H9 (cell line): ENCODE results near the gene XPNPEP3. TPM values are rescaled to one million over a fixed set of nuclear protein-coding genes. Genes with fewer than 3 reads are reported as not detected.

ENCODE experiments used
- DNase-seq: peaks from one replicate; pipeline ENCODE4 v3.0.0-alpha.2; 2017
- H2AFZ ChIP-seq: one replicate; pipeline ENCODE4 v1.6.1; 2013; ENCODE audit warnings: mild to moderate bottlenecking, low read length, control low read depth, moderate library complexity
- H2AK5ac ChIP-seq: 2 replicates; pipeline ENCODE4 v1.6.1; 2013; ENCODE audit warnings: low read length, control low read depth, mixed read lengths; ENCODE audit not compliant: insufficient read length
- H2BK120ac ChIP-seq: one replicate; pipeline ENCODE4 v1.6.1; 2013; ENCODE audit warnings: low read depth, mild to moderate bottlenecking, low read length, control low read depth, inconsistent platforms; ENCODE audit not compliant: poor library complexity, severe bottlenecking
- H2BK12ac ChIP-seq: 2 replicates; pipeline ENCODE4 v1.6.1; 2013; ENCODE audit warnings: low read length, control low read depth, mixed read lengths, low read depth; ENCODE audit not compliant: insufficient read length
- H2BK15ac ChIP-seq: 2 replicates; pipeline ENCODE4 v1.6.1; 2013; ENCODE audit warnings: low read depth, low read length, control low read depth
- H2BK20ac ChIP-seq: one replicate; pipeline ENCODE4 v1.6.1; 2013; ENCODE audit warnings: low read depth, mild to moderate bottlenecking, low read length, control low read depth, inconsistent platforms; ENCODE audit not compliant: poor library complexity, severe bottlenecking
- H2BK5ac ChIP-seq: 2 replicates; pipeline ENCODE4 v1.6.1; 2013; ENCODE audit warnings: low read length, control low read depth, mixed read lengths; ENCODE audit not compliant: insufficient read length
- H3K14ac ChIP-seq: 2 replicates; pipeline ENCODE4 v1.6.1; 2013; ENCODE audit warnings: low read length, control low read depth; ENCODE audit not compliant: insufficient read depth
- H3K18ac ChIP-seq: 2 replicates; pipeline ENCODE4 v1.6.1; 2013; ENCODE audit warnings: low read depth, mild to moderate bottlenecking, mixed read lengths, low read length, control low read depth; ENCODE audit not compliant: insufficient read length
- H3K23ac ChIP-seq: 2 replicates; pipeline ENCODE4 v1.6.1; 2013; ENCODE audit warnings: low read length, control low read depth, mixed read lengths, low read depth; ENCODE audit not compliant: insufficient read length
- H3K23me2 ChIP-seq: 2 replicates; pipeline ENCODE4 v1.6.1; 2013; ENCODE audit warnings: low read depth, mild to moderate bottlenecking, mixed read lengths, low read length, control low read depth; ENCODE audit not compliant: insufficient read length, poor library complexity, severe bottlenecking
- H3K27ac ChIP-seq: 2 replicates; pipeline ENCODE4 v1.5.1; 2013; ENCODE audit warnings: low read length, control low read depth, mixed read lengths, low read depth; ENCODE audit not compliant: insufficient read length
- H3K27me3 ChIP-seq: 2 replicates; pipeline ENCODE4 v1.6.1; 2013; ENCODE audit warnings: low read length, control low read depth, inconsistent platforms; ENCODE audit not compliant: insufficient read depth
- H3K4ac ChIP-seq: 2 replicates; pipeline ENCODE4 v1.6.1; 2013; ENCODE audit warnings: low read depth, mild to moderate bottlenecking, control low read depth, inconsistent platforms, low read length, moderate library complexity
- H3K4me1 ChIP-seq: 2 replicates; pipeline ENCODE4 v1.6.1; 2013; ENCODE audit warnings: low read length, control low read depth, inconsistent platforms; ENCODE audit not compliant: insufficient read depth
- H3K4me2 ChIP-seq: 2 replicates; pipeline ENCODE4 v1.6.1; 2013; ENCODE audit warnings: low read length, control low read depth, mixed read lengths; ENCODE audit not compliant: insufficient read length, insufficient read depth
- H3K56ac ChIP-seq: 2 replicates; pipeline ENCODE4 v1.6.1; 2013; ENCODE audit warnings: low read depth, mild to moderate bottlenecking, mixed read lengths, low read length, control low read depth; ENCODE audit not compliant: insufficient read length
- H3K79me1 ChIP-seq: 2 replicates; pipeline ENCODE4 v1.6.1; 2013; ENCODE audit warnings: low read depth, mild to moderate bottlenecking, moderate library complexity, low read length, control low read depth, inconsistent platforms; ENCODE audit not compliant: insufficient read depth, poor library complexity, severe bottlenecking
- H3K79me2 ChIP-seq: 2 replicates; pipeline ENCODE4 v1.6.1; 2013; ENCODE audit warnings: low read length, control low read depth, inconsistent platforms; ENCODE audit not compliant: insufficient read depth
- H3K9ac ChIP-seq: 2 replicates; pipeline ENCODE4 v1.6.1; 2013; ENCODE audit warnings: low read length, control low read depth, mixed read lengths; ENCODE audit not compliant: insufficient read length; ENCODE audit errors: extremely low read depth
- H3K9me3 ChIP-seq: one replicate; pipeline ENCODE4 v1.6.1; 2013; ENCODE audit warnings: low read depth, low read length, inconsistent platforms; ENCODE audit not compliant: control insufficient read depth
- H3T11ph ChIP-seq: one replicate; pipeline ENCODE4 v1.6.1; 2013; ENCODE audit warnings: mild to moderate bottlenecking, low read length, control low read depth, inconsistent platforms
- H4K20me1 ChIP-seq: one replicate; pipeline ENCODE4 v1.6.1; 2013; ENCODE audit not compliant: control insufficient read depth, insufficient read length, insufficient read depth
- H4K5ac ChIP-seq: 2 replicates; pipeline ENCODE4 v1.6.1; 2013; ENCODE audit warnings: low read depth, mild to moderate bottlenecking, mixed read lengths, low read length, control low read depth; ENCODE audit not compliant: insufficient read length
- H4K8ac ChIP-seq: replicated peaks from 2 replicates; pipeline ENCODE4 v1.6.1; 2013; ENCODE audit warnings: low read length, control low read depth, mixed read lengths, low read depth; ENCODE audit not compliant: insufficient read length
- H4K91ac ChIP-seq: 2 replicates; pipeline ENCODE4 v1.6.1; 2013; ENCODE audit warnings: low read depth, mild to moderate bottlenecking, moderate library complexity, mixed read lengths, low read length, control low read depth; ENCODE audit not compliant: insufficient read length
- H3K27ac Mint-ChIP-seq, 3 experiments: 2 replicates in 2 of 3; 3 replicates in 1 of 3; pipeline ENCODE4 v1.8.0; 2020 to 2021; ENCODE audit warnings: mixed read lengths in 3 of 3, mild to moderate bottlenecking in 1 of 3, moderate library complexity in 1 of 3
- H3K27me3 Mint-ChIP-seq: 2 replicates; pipeline ENCODE4 v1.8.0; 2021; ENCODE audit warnings: low read depth, mild to moderate bottlenecking, moderate library complexity, mixed read lengths
- H3K36me3 Mint-ChIP-seq, 3 experiments: 2 replicates in 2 of 3; 3 replicates in 1 of 3; pipeline ENCODE4 v1.8.0; 2020 to 2021; ENCODE audit warnings: low read depth in 3 of 3, mixed read lengths in 3 of 3; ENCODE audit not compliant: insufficient read depth in 1 of 3
- H3K4me1 Mint-ChIP-seq, 2 experiments: 2 replicates each; pipeline ENCODE4 v1.8.0; 2020; ENCODE audit warnings: mixed read lengths in 2 of 2
- H3K4me3 Mint-ChIP-seq, 2 experiments: 2 replicates in 1 of 2; 3 replicates in 1 of 2; pipeline ENCODE4 v1.8.0; 2020 to 2021; ENCODE audit warnings: mild to moderate bottlenecking in 2 of 2, mixed read lengths in 2 of 2, moderate library complexity in 1 of 2
- H3K9me3 Mint-ChIP-seq, 2 experiments: 2 replicates in 1 of 2; 3 replicates in 1 of 2; pipeline ENCODE4 v1.8.0; 2020; ENCODE audit warnings: mild to moderate bottlenecking in 2 of 2, mixed read lengths in 2 of 2, moderate library complexity in 1 of 2
- WGBS: extraction: QIAGEN DNeasy Blood & Tissue Kit; methylation state at CpG from one replicate; pipeline ENCODE4 v1.1.7; 2013; ENCODE audit warnings: missing lambda C conversion rate, low lambda C conversion rate, mixed read lengths; ENCODE audit not compliant: insufficient read length; ENCODE audit errors: extremely low coverage; 5-methylcytosine and 5-hydroxymethylcytosine counted together
- total RNA-seq: library from RNA; stranded (reverse); gene quantifications from 2 replicates; pipeline ENCODE4 v1.2.1, GENCODE V29; 2021
- TF ChIP-seq, protein P1 (sequence below): fragments of 200-600 bp; sonication (generic); conservative IDR thresholded peaks from 3 replicates; pipeline ENCODE4 v1.8.0; 2021; ENCODE audit warnings: antibody characterized with exemption, mild to moderate bottlenecking

XPNPEP3 gene
- total RNA-seq, 1 experiment from 2014 or later = 18.3 TPM

GRCh38 chr22:40966726-40967085 lies 109.8 kb downstream of the XPNPEP3 start:
- no peak overlapping the region for H2BK20ac ChIP-seq
- no peak overlapping the region for H3T11ph ChIP-seq
- H3K79me2 ChIP-seq = no peaks in the 10 kb centered on the region
- H2BK15ac ChIP-seq = no peak overlapping the region
- Mint-ChIP-seq H3K27me3 (no peaks in the 10 kb centered on the region), H3K27ac (no peak overlapping the region), H3K36me3 (peaks cover 20 to 69% (median 55%) of the 10 kb centered on the region in 3 experiments; a peak in 6 of 7 replicates), H3K4me1 (no peaks in the 10 kb centered on the region), H3K9me3 (no peaks in the 10 kb centered on the region), H3K4me3 (no peak overlapping the region)
- H3K9me3 ChIP-seq = no peaks in the 10 kb centered on the region
- H2AK5ac ChIP-seq = no peak overlapping the region
- no peak overlapping the region for H3K27ac ChIP-seq
- no CpG with 5 or more reads among the region's 7 CpGs for WGBS
- H3K23me2 ChIP-seq = no peaks in the 10 kb centered on the region
- no peak overlapping the region for H2BK12ac ChIP-seq
- H3K4ac ChIP-seq = no peak overlapping the region
- H3K18ac ChIP-seq = no peak overlapping the region
- no peak overlapping the region for H3K23ac ChIP-seq
- H3K27me3 ChIP-seq = no peaks in the 10 kb centered on the region
- H3K9ac ChIP-seq = no peak overlapping the region
- H3K4me1 ChIP-seq = no peaks in the 10 kb centered on the region
- no peak overlapping the region for H3K56ac ChIP-seq
- DNase-seq = no peak
- H4K91ac ChIP-seq = no peak overlapping the region
- H3K14ac ChIP-seq = no peak overlapping the region
- H2BK120ac ChIP-seq = no peak overlapping the region
- H2AFZ ChIP-seq = no peak overlapping the region
- TF ChIP-seq, protein P1, sequence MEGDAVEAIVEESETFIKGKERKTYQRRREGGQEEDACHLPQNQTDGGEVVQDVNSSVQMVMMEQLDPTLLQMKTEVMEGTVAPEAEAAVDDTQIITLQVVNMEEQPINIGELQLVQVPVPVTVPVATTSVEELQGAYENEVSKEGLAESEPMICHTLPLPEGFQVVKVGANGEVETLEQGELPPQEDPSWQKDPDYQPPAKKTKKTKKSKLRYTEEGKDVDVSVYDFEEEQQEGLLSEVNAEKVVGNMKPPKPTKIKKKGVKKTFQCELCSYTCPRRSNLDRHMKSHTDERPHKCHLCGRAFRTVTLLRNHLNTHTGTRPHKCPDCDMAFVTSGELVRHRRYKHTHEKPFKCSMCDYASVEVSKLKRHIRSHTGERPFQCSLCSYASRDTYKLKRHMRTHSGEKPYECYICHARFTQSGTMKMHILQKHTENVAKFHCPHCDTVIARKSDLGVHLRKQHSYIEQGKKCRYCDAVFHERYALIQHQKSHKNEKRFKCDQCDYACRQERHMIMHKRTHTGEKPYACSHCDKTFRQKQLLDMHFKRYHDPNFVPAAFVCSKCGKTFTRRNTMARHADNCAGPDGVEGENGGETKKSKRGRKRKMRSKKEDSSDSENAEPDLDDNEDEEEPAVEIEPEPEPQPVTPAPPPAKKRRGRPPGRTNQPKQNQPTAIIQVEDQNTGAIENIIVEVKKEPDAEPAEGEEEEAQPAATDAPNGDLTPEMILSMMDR = no peak
- H2BK5ac ChIP-seq = no peak overlapping the region
- H4K8ac ChIP-seq = no peak overlapping the region
- no peak overlapping the region for H3K4me2 ChIP-seq
- H3K79me1 ChIP-seq = no peaks in the 10 kb centered on the region
- H4K5ac ChIP-seq = no peak overlapping the region
- H4K20me1 ChIP-seq = no peaks in the 10 kb centered on the region
